Measurements from ENCODE around the gene SLC9B2.
"Not testable (repeated sequence)": the region's sequence is repeated elsewhere in the genome, so short reads cannot be mapped to it uniquely, and the experiment has no call there.

Gene SLC9B2

GRCh38 chr4:103012551-103012950 is 64.0 kb downstream of the SLC9B2 start:
- no peak for DNase-seq

DNA sequence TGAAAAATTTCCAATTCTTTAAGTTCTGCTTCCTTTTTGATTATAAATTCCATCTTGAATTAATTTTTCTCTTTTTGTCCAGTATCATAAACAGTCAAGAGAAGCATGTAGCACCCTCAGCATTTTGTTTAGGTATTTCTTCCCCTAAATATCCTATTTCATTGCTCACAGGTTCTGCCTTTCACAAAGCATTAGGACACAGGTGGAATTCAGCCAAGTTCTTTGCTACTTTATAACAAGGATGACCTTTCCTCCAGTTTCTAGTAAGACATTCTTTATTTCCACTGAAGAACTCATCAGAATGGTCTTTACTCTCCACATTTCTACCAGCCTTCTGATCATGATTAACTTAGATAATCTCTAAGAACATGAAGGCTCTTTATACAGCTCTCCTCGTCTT is 64.5 kb downstream of the SLC9B2 start:
- no peak for DNase-seq

DNA sequence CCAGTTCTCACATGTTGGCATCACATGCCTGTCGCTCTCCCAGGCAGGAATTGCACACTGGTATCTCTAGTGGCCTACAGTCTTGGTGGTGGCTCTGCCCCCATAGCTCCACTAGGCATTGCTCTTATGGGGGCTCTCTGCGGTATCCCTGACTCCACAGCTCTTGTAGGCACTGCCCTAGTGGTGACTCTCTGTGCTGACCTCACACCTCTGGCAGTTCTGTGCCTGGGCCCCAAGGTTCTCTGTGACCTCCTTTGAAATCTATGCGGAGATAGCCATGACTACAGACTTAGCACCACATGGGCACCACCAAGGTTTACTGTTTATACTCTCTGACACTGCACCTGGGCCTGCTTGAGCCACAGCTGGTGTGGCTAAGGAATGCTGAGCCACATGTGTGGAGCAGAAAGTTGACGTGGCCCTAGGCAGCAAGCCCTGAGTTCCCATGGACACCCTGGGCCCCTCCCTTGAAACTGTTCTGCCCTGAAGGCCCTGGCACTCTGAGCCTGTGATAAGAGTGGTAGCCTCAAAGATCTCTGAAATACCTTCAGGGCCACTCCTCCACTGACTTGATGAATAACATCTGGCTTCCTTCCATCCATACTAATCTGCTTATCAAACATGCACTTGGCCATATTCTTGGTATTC is 65.1 kb downstream of the SLC9B2 start:
- no peak for DNase-seq

- no peak for DNase-seq
Measured at GRCh38 chr4:103010804-103011203, 65.8 kb downstream of the SLC9B2 start.

DNA sequence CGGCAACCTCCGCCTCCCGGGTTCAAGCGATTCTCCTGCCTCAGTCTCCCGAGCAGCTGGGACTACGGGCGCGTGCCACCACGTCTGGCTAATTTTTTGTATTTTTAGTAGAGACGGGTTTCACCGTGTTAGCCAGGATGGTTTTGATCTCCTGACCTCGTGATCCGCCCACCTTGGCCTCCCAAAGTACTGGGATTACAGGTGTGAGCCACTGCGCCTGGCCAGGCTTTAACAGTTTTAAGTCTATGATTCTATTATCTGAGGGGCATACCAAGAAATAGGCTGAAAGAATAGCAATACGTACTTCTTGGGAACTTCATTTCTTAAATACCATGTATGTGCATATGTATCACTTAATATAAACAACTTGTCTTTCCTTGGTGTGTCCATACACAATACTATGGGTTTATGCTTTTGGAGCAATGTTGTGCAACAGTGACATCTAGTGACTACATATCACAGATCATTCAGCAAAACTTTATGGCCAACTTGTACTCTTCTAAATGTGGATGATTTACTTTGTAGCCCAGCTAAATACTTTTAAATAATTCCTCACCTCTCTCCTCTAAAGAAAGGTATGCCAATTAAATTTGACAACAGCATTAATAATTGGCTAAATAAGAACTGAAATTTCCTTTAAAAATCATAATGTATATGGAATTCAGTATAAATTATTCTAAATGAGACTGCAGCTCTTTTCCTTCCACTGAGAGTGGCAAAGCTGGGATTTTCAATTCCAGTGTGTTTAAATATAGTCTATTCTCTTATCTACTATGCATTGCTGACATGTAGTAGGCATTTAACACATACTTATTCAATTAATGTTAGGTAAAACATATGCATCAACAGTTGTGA is 67.5 kb downstream of the SLC9B2 start:
- peak; percentile 41 for DNase-seq

- no peak for DNase-seq
Measured at GRCh38 chr4:103002551-103002950, 74.0 kb downstream of the SLC9B2 start.

DNA sequence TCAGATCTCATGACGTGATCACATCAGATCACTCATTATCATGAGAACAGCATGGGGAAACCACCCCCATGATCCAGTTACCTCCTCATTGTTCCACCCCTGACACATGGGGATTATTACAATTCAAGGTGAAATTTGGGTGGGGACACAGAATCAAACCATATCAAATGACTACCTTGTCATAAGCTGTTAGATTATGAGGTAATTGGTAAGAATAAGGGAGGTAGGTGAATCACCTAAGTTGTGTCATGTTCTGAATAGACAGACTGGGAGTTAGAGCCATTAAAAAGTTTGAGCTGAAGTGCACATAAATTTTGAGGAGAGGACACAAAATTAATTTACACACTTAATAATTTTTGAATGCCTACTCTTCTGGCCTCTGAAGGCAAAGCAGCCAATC is 81.8 kb downstream of the SLC9B2 start:
- DNase-seq, result no peak

DNA sequence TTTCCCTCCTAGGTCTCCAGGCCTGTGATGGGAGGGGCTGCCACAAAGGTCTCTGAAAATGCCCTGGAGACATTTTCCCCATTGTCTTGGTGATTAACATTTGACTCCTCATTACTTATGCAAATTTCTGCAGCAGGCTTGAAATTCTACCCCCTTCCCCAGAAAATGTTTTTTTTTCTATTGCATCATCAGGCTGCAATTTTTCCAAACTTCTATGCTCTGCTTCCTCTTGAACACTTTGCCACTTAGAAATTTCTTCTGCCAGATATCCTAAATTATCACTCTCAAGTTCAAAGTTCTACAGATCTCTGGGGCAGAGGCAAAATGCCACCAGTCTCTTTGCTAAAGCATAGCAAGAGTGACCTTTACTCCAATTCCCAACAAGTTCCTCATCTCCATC is 82.6 kb downstream of the SLC9B2 start:
- not testable (repeated sequence) for DNase-seq

DNA sequence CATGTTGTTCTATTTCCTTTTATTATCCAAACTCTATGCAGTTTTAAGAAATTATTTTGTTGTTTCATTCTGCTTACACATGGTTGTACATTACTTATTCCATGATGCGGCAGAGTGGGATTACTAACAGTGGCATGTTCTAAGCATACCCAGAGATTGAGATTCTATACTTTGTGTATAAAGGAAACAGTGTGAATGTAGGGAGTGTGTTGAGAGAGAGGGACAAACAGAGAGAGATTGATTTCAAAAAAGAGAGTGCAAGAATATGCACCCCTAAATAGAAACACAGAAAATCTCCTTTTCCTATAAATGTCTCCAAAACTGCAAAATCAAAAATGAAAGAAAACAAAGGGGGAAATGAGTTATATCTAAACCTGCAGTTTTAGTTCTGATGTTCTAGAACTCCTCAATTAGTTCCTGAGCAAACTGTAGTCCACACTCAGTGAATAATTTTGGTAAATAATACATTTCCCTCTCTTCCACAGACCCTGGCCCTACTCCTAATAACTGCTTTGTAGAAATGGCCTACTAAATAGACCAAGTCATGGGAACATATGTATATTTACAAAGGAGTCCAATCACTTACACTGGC is 88.0 kb downstream of the SLC9B2 start:
- DNase-seq, result no peak

DNA sequence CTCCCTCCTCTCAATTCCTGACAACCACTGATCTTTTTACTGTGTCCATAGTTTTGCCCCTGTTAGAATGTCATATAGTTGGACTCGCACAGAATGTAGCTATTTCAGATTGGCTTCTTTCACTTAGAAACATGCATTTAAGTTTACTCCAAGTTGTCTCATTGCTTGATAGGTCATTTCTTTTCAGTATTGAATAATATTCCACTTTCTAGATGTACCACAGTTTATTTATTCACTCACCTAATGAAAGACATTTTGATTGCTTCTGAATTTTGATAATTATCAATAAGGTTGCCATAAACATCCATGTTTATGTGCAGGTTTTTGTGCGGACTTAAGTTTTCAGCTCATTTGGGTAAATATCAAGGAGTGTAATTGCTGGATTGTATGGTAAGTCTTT is 95.6 kb downstream of the SLC9B2 start:
- DNase-seq, result no peak
